Measurements from ENCODE around the gene CDH2.

GRCh38 chr18:28153485-28154065 is 23.4 kb downstream of the CDH2 start:
- no peak for TF ChIP-seq CTCF (IDR thresholded peaks at IDR 0.05; ENCODE audit: low read depth, low read length)
- TF ChIP-seq EZH2phosphoT487 (IDR thresholded peaks at IDR 0.05; ENCODE audit: low read depth), result no peak
